Left renal pelvis (tissue), 4 donors: ENCODE measurements around the gene TUG1. TPM values are rescaled to one million over a fixed set of nuclear protein-coding genes. Genes with fewer than 3 reads are reported as not detected.

Experiments used
- DNase-seq, 4 donors: peaks; one replicate each; pipeline ENCODE4 v3.0.0-alpha.2; 2013; ENCODE audit warnings: low read depth in 4 of 4, low spot score in 3 of 4
- polyA plus RNA-seq, 4 donors: library from polyadenylated mRNA; unstranded; fragments of 120-200 nt; gene quantifications; one replicate each; pipeline ENCODE4 v1.2.1, GENCODE V29; 2013; ENCODE audit not compliant: insufficient read length in 4 of 4

TUG1 gene
- 100 to 1,000 TPM; 202 to 245 (median 211) TPM for polyA plus RNA-seq

- DNase-seq, result peak; percentile 93 to 98 (median 96)
These were observed at the start of gene TUG1 for GRCh38 chr22:30968924-30969531. Gene TUG1 (plus strand): TSS chr22:30969265.

- no peak for DNase-seq
These were observed 49.1 kb upstream of the TUG1 start for GRCh38 chr22:30919973-30920372.

DNA sequence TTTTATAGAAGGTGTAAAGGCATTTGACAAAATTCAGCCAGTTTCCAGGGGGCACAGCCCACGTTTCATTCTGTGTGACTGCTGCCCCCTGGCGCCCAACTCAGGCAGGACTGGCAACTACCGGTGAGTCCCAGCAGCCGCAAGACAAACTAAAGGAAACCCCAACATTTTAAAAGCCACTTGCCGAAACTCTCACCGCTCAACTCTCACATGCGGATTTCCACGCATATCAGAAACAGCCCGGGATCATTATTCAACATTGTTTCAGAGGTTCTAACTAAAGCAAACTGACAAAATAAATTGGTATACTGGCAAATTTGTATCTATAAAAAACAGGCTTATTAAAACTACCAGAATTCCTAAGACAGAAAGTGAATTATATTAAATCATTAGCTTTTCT lies 48.7 kb upstream of the TUG1 start:
- peak in 3 of 4 donors; percentile 18 to 48 (median 40) for DNase-seq

GRCh38 chr22:30921108-30921507 lies 48.0 kb upstream of the TUG1 start:
- DNase-seq, result no peak

GRCh38 chr22:30922151-30922611 lies 46.9 kb upstream of the TUG1 start:
- DNase-seq, result peak; percentile 20 to 36 (median 29)

DNA sequence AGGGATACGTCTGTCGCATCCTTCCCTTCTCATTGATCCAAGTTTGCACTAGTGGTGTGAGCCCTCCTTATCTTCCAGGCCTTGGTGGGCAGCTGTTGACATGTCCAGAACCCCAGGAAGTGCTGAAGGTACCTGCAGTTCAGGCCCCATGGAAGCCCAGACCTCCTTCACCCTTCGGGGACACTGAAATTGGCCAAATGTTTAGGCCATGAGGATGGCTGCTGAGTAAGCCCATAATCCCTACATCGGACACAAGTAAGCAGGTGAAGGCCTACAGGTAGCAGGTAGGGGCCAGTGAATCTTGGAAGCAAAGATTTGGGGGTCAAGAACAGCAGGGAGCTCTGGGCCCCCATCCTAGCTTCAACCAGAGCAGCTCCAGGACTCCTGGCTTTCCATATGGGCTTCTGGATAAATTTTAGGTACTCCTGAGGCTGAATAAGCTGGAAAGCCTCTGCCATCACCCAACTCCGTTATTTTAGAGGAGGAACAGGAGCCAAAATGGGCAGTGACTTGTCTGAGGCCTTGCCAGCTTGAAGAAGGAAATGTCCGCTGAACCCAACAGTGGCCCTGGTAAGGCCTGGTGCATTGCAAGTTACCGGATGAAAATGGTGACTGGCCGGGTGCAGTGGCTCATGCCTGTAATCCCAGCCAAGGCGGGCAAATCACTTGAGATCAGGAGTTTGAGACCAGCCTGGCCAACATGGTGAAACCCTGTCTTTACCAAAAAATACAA lies 45.7 kb upstream of the TUG1 start:
- DNase-seq, result no peak

DNA sequence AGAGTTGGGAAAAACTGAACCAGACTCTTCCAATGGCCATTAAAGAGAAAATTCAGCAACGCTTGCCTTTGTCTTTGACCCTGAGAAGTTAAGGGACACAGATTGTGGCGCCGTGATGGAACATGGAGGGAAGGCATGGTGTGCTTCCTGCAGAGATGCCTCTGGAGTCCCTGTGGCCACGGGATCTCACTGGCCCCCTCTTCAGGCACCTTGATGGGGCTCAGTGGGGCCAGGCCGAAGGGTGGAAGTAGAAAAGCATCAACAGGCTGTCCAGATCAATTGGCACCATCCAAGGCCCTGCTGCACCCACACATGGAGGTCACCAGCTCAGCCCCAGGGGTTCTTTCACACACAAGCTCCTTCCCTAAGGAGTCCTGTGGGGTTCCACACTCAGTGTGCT lies 43.4 kb upstream of the TUG1 start:
- no peak for DNase-seq

GRCh38 chr22:30926706-30927105 lies 42.4 kb upstream of the TUG1 start:
- no peak for DNase-seq

DNA sequence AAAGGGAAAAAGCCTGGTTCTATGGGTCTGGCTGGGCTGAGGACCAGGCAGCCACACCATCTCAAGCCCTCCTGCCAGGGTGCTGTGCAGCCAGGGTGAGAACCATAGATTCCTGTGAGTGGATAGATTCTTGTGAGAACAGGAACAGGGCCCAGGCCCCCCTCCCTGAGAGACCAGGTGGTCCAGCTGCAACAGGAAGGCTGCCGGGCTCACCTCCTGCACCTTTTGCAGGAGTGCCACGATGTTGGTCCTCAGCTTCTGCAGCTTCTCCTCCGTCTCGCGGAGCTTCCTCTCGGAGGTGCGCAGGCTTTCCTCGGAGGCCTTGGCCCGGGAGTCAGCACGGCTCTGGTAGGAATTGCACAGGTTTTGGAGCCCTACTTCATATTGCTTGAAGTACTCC lies 41.3 kb upstream of the TUG1 start:
- DNase-seq, result no peak

GRCh38 chr22:30928401-30928800 lies 40.7 kb upstream of the TUG1 start:
- DNase-seq, result no peak

GRCh38 chr22:30930228-30930627 lies 38.8 kb upstream of the TUG1 start:
- DNase-seq, result no peak

GRCh38 chr22:30931541-30932300 lies 37.3 kb upstream of the TUG1 start:
- DNase-seq, result no peak

- no peak for DNase-seq
These were observed 36.4 kb upstream of the TUG1 start for GRCh38 chr22:30932661-30933060.

GRCh38 chr22:30933457-30933856 lies 35.6 kb upstream of the TUG1 start:
- no peak for DNase-seq

DNA sequence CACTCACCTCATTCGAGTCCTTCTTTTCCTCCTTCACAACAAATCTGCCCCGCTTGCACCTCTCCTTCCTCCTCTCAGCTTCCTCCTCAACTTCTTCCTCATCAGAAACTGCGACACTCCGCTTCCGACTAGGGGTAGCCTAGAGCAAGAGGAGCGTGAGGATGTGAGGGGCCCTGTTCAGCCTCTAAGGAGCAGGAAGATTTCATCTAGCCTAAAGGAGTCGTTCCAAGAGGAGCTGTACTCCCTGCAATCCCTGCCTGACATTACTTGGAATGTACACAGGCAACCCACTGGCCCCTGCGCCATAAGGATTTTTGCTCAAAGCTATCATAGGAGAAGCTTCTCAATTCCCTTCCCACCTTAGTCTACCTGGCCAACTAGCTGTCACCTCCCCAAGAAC lies 35.0 kb upstream of the TUG1 start:
- no peak for DNase-seq

DNA sequence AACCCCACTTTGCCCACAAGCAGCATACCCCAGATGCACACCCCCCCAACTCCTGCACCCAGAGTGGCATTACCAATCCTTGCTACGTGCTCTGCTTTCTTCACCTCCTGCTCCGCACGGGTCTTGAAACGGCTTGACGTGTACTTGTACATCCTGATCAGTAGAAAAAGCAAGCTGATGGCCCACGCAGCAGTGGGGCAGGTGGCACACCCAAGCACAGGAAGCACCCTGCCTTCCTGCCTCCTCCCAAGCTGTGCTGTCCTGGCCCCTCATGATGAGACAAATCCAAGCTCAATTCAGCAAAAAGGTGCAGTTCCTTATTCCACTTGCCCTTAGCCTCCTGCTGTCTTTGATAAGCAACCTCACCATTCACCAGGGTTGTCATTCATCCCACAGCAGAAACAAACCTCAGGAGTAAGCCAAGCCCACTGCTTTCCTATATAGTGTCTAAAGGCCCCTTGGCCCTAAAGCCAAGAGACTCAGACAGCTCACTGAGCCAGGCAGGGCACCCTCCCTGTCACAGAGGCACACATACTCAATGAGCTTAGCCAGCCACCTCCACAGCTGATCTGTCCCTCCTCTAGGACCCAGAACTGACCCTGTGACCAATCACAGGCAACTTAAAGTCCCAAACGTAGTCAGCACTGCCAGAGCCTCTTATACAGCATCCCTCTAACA lies 28.2 kb upstream of the TUG1 start:
- no peak for DNase-seq

GRCh38 chr22:30941363-30941740 lies 27.7 kb upstream of the TUG1 start:
- DNase-seq, result no peak

DNA sequence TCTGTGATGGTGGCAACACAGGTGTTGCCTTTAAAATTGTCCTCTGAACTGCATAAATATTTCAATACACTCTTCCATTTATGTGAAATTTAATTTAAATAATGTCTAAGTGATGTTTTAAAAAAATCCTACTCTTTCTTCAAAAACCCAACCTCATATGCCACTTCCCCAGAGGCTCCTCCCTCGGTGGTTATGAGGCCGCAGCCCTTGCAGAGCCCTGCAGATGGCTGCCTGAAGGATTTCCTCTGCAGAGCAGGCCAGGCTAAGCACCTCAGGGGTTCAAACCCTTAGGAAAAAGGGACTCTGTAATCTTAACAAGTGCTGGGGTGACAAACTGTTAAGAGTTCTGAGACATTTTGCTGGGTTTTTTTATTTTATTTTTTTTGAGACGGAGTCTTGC lies 25.7 kb upstream of the TUG1 start:
- no peak for DNase-seq

- DNase-seq, result no peak
These were observed 24.1 kb upstream of the TUG1 start for GRCh38 chr22:30944986-30945385.

DNA sequence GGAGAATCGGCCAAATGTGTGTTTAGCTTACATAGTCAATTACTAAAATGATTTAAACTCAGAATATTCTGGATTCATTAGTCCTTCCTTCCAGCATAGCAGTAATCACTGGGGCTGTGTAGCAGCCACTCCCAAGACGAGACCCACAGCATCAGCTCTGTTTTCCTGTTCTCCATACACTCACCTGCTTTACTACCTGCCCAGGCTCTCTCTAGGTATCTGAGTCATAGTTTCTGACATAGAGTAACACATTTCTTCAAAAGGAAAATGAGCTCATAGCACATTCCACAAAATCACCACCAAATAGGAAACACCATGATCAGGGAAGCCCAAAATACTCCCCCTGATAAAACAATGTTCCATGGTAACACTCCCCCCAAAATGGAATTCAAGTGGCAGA lies 23.4 kb upstream of the TUG1 start:
- no peak for DNase-seq

DNA sequence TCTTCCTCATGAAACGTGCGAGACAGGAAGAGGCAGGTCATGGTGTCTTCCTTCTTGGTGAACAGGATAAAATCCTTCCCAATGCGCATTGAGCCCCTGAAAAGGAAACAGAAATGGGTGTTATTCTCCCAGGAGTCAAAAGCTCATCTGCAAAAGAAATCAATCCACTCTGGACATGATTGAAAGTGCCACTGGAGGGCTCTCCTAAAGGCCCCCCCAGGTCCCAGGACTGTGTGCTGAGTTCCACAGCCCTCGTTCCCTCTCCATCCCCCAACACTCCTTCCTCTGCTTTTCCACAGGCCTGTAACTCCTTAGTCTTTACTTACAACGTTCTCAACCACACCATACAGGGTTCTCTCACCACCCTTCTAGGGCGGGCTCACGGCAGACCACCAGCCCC lies 22.7 kb upstream of the TUG1 start:
- no peak for DNase-seq
